Muscle layer of colon (tissue), 2 donors: Measurements from ENCODE around the gene CCDC57.
"Not testable (repeated sequence)": the region's sequence is repeated elsewhere in the genome, so short reads cannot be mapped to it uniquely, and the experiment has no call there.

Experiments used
- H3K27ac ChIP-seq: one replicate; pipeline ENCODE4 v1.7.0; 2013; ENCODE audit warnings: low read depth, mild to moderate bottlenecking, low read length, moderate library complexity
- H3K27me3 ChIP-seq, 2 donors: one replicate each; pipeline ENCODE4 v1.7.0; 2013; ENCODE audit warnings: low read length in 2 of 2, mild to moderate bottlenecking in 2 of 2; ENCODE audit not compliant: insufficient read depth in 2 of 2, control insufficient read depth in 1 of 2
- H3K36me3 ChIP-seq: one replicate; pipeline ENCODE4 v1.7.0; 2013; ENCODE audit warnings: mild to moderate bottlenecking, low read length; ENCODE audit not compliant: insufficient read depth
- H3K4me1 ChIP-seq: one replicate; pipeline ENCODE4 v1.7.0; 2013; ENCODE audit warnings: mild to moderate bottlenecking, low read length; ENCODE audit not compliant: insufficient read depth
- H3K4me3 ChIP-seq, 2 donors: one replicate each; pipeline ENCODE4 v1.7.0; 2013; ENCODE audit warnings: low read length in 2 of 2, low read depth in 1 of 2, mild to moderate bottlenecking in 1 of 2, moderate library complexity in 1 of 2
- H3K9ac ChIP-seq: one replicate; pipeline ENCODE4 v1.7.0; 2013; ENCODE audit warnings: low read length
- H3K9me3 ChIP-seq: one replicate; pipeline ENCODE4 v1.7.0; 2013; ENCODE audit warnings: mild to moderate bottlenecking, low read length
- donor health status: abdominal sarcoma.
- donor health status: Adenocarcinoma of cecum.

Gene CCDC57

DNA sequence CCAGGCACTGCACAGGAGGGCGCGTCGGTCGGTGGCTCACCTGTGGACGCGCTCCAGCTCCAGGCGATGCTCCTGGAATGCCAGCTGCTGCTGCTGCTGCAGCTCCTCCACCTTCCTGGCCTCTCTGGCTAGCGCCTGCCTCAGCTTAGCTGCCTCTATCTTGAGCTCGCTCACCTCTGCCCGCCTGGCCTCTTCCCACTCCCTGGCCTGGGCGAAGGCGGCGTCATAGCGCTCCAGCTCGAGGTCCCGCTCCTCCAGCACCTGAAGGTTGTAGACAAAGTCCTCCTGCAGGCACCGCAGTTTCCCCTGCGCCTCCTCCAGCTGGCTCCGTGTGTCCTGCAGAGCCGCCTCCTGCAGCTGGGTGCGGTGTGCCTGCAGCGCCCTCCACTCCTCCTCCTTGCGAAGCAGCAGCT, 11.1 kb downstream of the CCDC57 start:
- H3K36me3 ChIP-seq = peaks cover 13% of the 10 kb centered on the region
- no peak overlapping the region for H3K27ac ChIP-seq
- no peaks in the 10 kb centered on the region for H3K27me3 ChIP-seq
- no peak overlapping the region for H3K9ac ChIP-seq
- H3K4me3 ChIP-seq = no peak overlapping the region
- peaks cover 12% of the 10 kb centered on the region for H3K4me1 ChIP-seq
- no peaks in the 10 kb centered on the region for H3K9me3 ChIP-seq

DNA sequence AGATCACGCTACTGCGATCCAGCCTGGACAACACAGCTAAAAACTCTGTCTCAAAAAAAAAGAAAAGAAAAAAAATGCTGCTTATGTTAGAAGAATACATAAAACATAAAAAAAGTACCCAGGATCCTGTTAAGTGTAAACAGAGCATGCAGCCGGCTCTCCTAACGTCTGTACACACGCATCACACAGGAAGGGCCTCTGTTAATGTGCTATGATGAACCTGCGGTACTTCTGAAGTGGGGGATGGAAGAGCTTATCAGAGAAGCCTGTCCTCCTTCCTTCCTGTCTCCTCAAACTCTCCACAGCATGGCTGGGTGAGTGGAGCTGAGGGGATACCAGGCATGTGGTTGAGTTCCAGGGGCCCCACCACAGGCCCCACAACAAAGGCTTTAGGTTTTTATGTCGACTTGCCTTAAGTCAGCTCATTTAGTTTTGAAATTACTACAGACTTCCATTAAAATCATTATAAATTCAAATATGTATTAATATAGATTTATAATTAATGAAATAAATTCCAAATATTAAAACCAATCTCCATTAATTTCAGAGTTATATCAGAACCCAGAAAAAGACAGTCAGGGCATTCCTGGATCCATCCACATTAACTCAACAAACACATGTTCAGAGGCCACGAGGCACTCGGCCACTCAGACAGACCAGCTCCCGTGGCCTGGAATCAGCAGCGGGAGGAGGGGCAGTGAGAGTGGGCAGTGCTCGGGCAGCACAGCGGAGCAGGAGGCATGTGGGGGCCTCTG, 11.7 kb downstream of the CCDC57 start:
- Histone ChIP-seq H3K27me3 (no peaks in the 10 kb centered on the region), H3K9ac (no peak overlapping the region), H3K36me3 (peaks cover 18% of the 10 kb centered on the region), H3K4me1 (peaks cover 6% of the 10 kb centered on the region), H3K9me3 (no peaks in the 10 kb centered on the region), H3K4me3 (no peak overlapping the region), H3K27ac (no peak overlapping the region)

DNA sequence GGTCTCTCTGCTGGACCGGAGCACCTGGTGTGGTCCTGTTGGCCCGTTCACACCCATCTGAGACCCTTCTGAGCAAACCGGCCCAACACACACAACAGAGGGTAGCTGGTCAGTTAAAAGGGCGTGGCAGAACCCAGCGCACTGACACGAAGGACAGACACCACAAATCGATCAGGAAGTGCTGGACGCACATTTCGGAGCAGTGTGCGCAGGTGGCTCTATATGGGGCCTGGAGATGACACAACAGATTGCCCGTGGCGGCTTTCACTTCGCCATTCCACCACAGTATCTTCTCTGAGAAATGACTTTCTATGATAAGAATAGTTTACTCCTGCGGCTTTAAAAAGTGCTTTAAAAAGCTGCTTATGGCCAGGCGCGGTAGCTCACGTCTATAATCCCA, 12.5 kb downstream of the CCDC57 start:
- Histone ChIP-seq H3K9ac (no peak overlapping the region), H3K4me1 (no peaks in the 10 kb centered on the region), H3K27ac (no peak overlapping the region), H3K27me3 (no peaks in the 10 kb centered on the region), H3K36me3 (peaks cover 19% of the 10 kb centered on the region), H3K4me3 (no peak overlapping the region), H3K9me3 (no peaks in the 10 kb centered on the region)

DNA sequence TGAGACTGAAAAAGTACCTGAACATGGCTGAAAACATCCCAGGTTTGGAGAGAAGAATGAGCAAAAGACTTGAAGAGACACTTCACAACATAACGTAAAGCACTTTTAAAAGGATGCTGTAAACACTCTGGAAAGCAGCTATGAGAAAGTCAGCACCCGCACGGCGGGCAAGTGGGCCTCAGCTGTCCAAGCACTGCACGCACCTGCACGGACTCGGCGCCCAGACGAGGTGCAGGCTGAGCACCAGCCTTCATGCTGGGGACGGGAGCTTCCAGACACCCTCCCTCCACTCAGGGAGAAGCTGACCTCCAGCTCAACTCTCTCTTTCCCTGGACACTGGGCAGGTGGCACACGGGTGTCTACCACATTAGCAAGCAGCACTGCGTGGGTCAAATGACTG, 13.1 kb downstream of the CCDC57 start:
- Histone ChIP-seq H3K4me1 (no peaks in the 10 kb centered on the region), H3K9ac (no peak overlapping the region), H3K27ac (no peak overlapping the region), H3K9me3 (no peaks in the 10 kb centered on the region), H3K36me3 (peaks cover 26% of the 10 kb centered on the region), H3K27me3 (no peaks in the 10 kb centered on the region), H3K4me3 (no peak overlapping the region)

DNA sequence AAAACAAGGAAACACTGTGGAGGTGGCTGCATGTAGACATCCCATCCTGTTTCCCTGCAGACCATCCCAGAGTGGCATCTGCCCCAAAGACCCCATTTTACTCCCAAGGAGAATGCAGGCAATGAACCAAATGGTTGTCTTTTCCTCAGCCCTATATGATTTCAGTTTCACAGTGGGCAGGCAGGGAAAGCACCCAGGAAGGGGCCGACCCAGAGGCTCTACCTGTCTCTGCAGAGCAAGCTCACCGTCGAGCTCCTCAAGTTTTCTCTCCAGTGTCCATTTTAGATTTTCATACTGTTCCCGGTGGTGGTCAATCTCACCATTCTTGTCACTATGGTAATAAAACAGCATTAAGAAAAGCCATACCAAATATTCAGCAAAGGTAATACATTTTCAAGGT, 14.6 kb downstream of the CCDC57 start:
- Histone ChIP-seq H3K27me3 (no peaks in the 10 kb centered on the region), H3K27ac (no peak overlapping the region), H3K4me3 (no peak overlapping the region), H3K9me3 (no peaks in the 10 kb centered on the region), H3K9ac (no peak overlapping the region), H3K36me3 (peaks cover 36% of the 10 kb centered on the region), H3K4me1 (no peaks in the 10 kb centered on the region)

DNA sequence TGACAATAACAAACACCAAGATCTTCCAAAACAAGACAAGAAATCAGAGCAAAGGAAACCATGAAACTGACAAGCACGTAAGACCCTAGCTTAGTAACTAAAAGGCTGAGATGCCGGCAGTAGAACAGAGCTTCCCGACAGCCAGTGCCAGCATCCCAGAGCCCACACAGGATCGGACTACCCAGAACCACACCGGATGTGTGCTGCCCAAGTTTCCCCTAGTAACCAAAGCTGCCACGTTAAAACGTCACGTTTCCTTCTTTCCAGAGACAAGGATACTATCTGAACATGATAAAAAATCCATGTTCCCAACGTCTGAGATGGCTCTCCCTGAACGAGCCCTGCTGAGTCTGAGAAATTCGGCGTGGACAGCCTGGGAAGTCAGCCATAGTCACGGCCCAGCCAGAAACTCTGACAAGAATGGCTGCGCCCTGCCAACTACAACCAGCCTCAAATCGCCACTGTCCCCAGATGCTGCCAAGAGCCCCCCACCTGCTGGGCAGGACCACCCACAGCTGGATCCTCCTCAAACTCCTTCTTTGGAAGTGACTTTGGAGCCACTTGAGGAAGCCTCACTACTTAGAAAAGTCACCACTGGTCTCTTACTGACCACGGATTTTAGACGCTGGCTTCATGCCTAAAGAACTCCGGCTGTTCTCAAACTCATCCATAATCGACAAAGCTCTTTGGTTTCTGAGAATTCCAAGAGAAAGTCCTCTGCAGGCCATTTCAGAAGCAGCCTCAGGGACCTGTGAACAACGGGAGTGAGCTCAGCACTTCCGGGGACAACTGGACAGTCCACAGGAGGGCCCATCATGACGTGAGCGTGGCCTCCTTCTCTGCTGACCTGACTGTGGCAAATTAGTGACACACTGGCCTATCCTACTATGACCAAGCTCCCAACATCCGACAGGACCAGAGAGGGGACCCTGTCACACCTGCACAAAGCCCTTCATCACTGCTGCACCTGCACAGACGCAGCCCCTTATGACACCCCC, 16.7 kb downstream of the CCDC57 start:
- Histone ChIP-seq H3K4me3 (no peak overlapping the region), H3K9me3 (no peaks in the 10 kb centered on the region), H3K4me1 (no peaks in the 10 kb centered on the region), H3K27ac (no peak overlapping the region), H3K9ac (no peak overlapping the region), H3K27me3 (no peaks in the 10 kb centered on the region), H3K36me3 (peaks cover 45% of the 10 kb centered on the region)

DNA sequence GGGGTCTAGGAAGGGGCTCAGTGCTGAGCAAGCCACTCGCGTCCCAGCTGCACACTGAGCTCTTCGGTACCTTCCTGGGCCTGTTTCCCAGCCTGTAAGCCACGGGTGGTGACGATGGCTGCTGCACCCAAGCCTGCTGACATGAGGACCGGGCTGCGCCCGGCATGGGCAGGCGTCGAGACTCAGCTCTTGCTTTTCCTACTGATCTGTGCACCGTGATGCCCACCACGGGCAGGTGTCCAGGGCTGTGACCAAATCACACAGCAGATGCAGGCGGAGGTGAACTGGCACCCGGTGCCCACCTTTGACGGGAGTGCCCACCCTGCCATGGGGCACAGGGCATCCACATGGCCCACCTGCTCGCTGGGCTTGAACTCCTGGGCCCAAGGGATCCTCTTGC, 17.9 kb downstream of the CCDC57 start:
- H3K27me3 ChIP-seq = no peaks in the 10 kb centered on the region
- no peak overlapping the region for H3K27ac ChIP-seq
- H3K36me3 ChIP-seq = peaks cover 43% of the 10 kb centered on the region
- H3K4me1 ChIP-seq = no peaks in the 10 kb centered on the region
- no peak overlapping the region for H3K9ac ChIP-seq
- H3K4me3 ChIP-seq = no peak overlapping the region
- H3K9me3 ChIP-seq = no peaks in the 10 kb centered on the region

DNA sequence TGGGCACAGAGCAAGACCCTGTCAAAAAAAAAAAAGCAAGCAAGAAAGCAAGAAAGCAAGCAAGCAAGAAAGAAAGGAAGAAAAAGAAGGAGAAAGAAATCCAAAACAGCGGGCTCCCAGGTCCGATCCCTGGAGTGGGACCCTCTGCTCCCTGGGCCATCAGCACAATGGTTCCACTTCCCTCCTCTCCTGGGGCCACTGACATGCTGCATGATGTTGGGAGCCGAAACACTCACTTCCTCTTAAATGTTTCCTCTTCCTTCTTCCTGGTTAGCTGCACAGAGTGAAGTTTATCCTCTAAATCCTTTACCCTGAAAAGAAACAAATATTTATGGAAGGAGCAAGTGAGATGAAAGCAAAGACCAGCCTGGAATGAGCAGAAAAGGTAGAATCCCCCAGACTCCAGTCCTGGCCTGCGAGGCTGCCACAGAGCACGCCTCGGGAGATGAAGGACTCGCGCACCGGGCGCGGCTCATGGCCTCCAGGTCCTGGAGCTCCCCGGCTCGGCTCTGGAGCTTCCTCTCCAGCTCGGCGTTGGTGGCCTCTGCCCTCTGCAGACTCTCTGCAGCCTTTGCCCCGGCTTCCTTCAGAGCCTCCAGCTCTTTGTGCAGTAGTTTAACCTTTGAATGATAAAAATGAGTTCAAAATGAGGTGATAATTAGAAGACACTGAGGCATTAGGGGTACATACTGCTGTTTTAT, 19.0 kb downstream of the CCDC57 start:
- Histone ChIP-seq H3K27ac (no peak overlapping the region), H3K36me3 (peaks cover 40% of the 10 kb centered on the region), H3K4me3 (no peak overlapping the region), H3K9me3 (no peaks in the 10 kb centered on the region), H3K4me1 (no peaks in the 10 kb centered on the region), H3K27me3 (no peaks in the 10 kb centered on the region), H3K9ac (no peak overlapping the region)

DNA sequence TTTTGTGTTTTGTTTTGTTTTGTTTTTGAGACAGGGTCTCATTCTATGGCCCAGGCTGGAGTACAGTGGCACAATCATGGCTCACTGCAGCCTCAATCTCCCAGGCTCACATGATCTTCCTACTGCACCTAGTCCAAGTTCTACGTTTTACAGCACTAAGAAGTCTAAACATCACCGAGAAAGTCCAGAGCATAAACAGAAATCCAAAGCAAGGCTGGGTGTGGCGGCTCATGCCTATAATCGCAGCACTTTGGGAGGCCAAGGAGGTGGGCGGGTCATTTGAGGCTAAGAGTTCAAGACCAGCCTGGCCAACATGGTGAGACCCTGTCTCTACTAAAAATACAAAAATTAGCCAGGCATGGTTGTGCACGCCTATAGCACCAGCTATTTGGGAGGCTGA, 19.6 kb downstream of the CCDC57 start:
- not testable (repeated sequence) for H3K4me1 ChIP-seq, H3K4me3 ChIP-seq, H3K27me3 ChIP-seq, H3K27ac ChIP-seq, H3K9me3 ChIP-seq, H3K9ac ChIP-seq
- peaks cover 37% of the 10 kb centered on the region for H3K36me3 ChIP-seq

DNA sequence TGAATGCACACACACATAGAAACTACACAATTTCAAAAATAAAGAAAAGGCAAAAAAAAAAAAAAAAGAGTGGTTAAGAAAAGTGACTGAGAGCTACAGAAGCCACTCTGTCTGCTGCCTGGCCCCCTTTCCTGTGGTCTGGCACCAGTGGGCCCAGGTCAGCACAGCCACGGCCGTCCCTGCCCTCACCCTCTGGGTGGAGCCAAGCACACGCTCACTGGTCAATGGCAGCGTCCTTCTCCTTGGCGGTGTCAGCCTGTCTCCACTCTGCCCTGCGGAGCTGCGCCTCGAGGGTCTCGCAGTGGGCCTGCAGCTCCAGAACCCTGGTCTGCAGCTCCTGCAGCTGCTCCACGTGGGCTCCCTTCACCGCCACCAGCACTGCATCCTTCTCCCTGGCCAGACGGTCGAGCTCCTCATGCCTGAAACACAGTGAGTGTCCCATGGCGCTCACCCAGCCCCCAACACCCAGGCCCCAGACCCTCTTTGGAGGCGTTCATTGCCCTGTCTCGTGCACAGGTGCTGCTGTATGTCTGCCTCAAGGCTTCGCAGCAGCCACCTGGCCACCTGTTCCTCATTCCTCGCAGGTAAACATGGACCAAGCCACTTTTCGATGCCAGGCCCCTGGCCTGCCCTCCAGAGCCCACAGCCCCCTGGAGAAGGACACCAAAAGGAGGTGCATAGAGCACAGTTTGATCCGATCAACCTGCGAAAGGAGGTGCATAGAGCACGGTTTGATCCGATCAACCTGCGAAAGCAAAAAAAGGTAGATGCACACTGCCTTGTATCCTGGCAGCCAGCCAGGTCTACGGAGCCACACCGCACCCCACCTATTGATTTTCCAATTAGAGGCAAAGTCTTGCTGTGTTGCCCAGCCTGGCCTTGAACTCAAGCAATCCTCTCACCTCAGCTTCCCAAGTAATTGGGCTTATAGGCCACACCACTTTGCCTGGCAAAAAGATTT, 24.4 kb downstream of the CCDC57 start:
- Histone ChIP-seq H3K4me3 (no peak overlapping the region), H3K27me3 (no peaks in the 10 kb centered on the region), H3K27ac (no peak overlapping the region), H3K9ac (no peak overlapping the region), H3K4me1 (no peaks in the 10 kb centered on the region), H3K36me3 (peaks cover 23% of the 10 kb centered on the region), H3K9me3 (no peaks in the 10 kb centered on the region)
